ENCODE data around the gene SP140L. TPM values are rescaled to one million over a fixed set of nuclear protein-coding genes. Genes with fewer than 3 reads are reported as not detected.
"Not testable (repeated sequence)": the region's sequence is repeated elsewhere in the genome, so short reads cannot be mapped to it uniquely, and the experiment has no call there.

SP140L gene
- polyA plus RNA-seq (2013, experiment 1 of 2; ENCODE audit: insufficient read length) = 17.0 TPM
- 16.4 TPM for polyA plus RNA-seq (2013, experiment 2 of 2; ENCODE audit: insufficient read length)

GRCh38 chr2:230326453-230327417, at the start of gene SP140L:
Gene SP140L (plus strand): TSS chr2:230327193. CDS start chr2:230327270, 77 bp downstream.
- peak; percentile 88 for DNase-seq

GRCh38 chr2:230282936-230283335, 44.1 kb upstream of the SP140L start:
- no peak for DNase-seq

GRCh38 chr2:230286048-230286447, 40.9 kb upstream of the SP140L start:
- DNase-seq = no peak

- peak; percentile 20 for DNase-seq
Observed at GRCh38 chr2:230289311-230289710, 37.7 kb upstream of the SP140L start.

GRCh38 chr2:230295192-230295591, 31.8 kb upstream of the SP140L start:
- DNase-seq = no peak

- DNase-seq = no peak
Observed at GRCh38 chr2:230296917-230297316, 30.1 kb upstream of the SP140L start.

- no peak for DNase-seq
Observed at GRCh38 chr2:230299618-230300017, 27.4 kb upstream of the SP140L start.

GRCh38 chr2:230305416-230306275, 21.3 kb upstream of the SP140L start:
- no peak for DNase-seq

GRCh38 chr2:230306474-230306873, 20.5 kb upstream of the SP140L start:
- DNase-seq = no peak

GRCh38 chr2:230307485-230307884, 19.5 kb upstream of the SP140L start:
- no peak for DNase-seq

- no peak for DNase-seq
Observed at GRCh38 chr2:230308402-230309000, 18.5 kb upstream of the SP140L start.

GRCh38 chr2:230310792-230311191, 16.2 kb upstream of the SP140L start:
- DNase-seq = not testable (repeated sequence)

GRCh38 chr2:230311634-230312033, 15.4 kb upstream of the SP140L start:
- DNase-seq = not testable (repeated sequence)

- peak; percentile 65 for DNase-seq
Observed at GRCh38 chr2:230312638-230313037, 14.4 kb upstream of the SP140L start.

GRCh38 chr2:230317366-230317765, 9.6 kb upstream of the SP140L start:
- DNase-seq = no peak

GRCh38 chr2:230318190-230319121, 8.5 kb upstream of the SP140L start:
- DNase-seq = no peak

GRCh38 chr2:230319211-230319862, 7.7 kb upstream of the SP140L start:
- no peak for DNase-seq

GRCh38 chr2:230321031-230321430, 6.0 kb upstream of the SP140L start:
- DNase-seq = no peak

GRCh38 chr2:230322561-230323384, 4.2 kb upstream of the SP140L start:
- DNase-seq = no peak

Data from fibroblast of skin of back (primary cell).